LNCaP clone FGC (cell line): ENCODE results near the gene ARL8A.
"Not testable (repeated sequence)": the region's sequence is repeated elsewhere in the genome, so short reads cannot be mapped to it uniquely, and the experiment has no call there.

ENCODE experiments used
- DNase-seq: peaks from one replicate; pipeline ENCODE4 v3.0.0-alpha.2; 2011; ENCODE audit warnings: low read depth
- H3K4me3 ChIP-seq: 2 replicates; pipeline ENCODE4 v1.5.1; 2011; ENCODE audit warnings: mild to moderate bottlenecking, low read depth, low read length, control low read depth
- CTCF ChIP-seq: IDR thresholded peaks from 2 replicates; pipeline ENCODE4 v1.5.1; 2012; ENCODE audit warnings: mild to moderate bottlenecking; ENCODE audit not compliant: control insufficient read depth, insufficient read depth; ENCODE audit errors: extremely low read depth

Gene ARL8A

GRCh38 chr1:202181586-202181985 is 37.0 kb upstream of the ARL8A start:
- no peak for DNase-seq
- no peak for TF ChIP-seq CTCF
- H3K4me3 ChIP-seq = no peak overlapping the region

GRCh38 chr1:202180751-202181139 is 36.2 kb upstream of the ARL8A start:
- DNase-seq, H3K4me3 ChIP-seq: not testable (repeated sequence)

- TF ChIP-seq CTCF = no peak
- no peak overlapping the region for H3K4me3 ChIP-seq
- DNase-seq = no peak
Observed at GRCh38 chr1:202179828-202180750, 35.6 kb upstream of the ARL8A start.

GRCh38 chr1:202176949-202177927 is 32.7 kb upstream of the ARL8A start:
- no peak for TF ChIP-seq CTCF
- no peak overlapping the region for H3K4me3 ChIP-seq
- no peak for DNase-seq

GRCh38 chr1:202173993-202174392 is 29.5 kb upstream of the ARL8A start:
- no peak for TF ChIP-seq CTCF
- no peak for DNase-seq
- no peak overlapping the region for H3K4me3 ChIP-seq

GRCh38 chr1:202172015-202172355 is 27.4 kb upstream of the ARL8A start:
- DNase-seq = no peak
- no peak overlapping the region for H3K4me3 ChIP-seq
- no peak for TF ChIP-seq CTCF

DNA sequence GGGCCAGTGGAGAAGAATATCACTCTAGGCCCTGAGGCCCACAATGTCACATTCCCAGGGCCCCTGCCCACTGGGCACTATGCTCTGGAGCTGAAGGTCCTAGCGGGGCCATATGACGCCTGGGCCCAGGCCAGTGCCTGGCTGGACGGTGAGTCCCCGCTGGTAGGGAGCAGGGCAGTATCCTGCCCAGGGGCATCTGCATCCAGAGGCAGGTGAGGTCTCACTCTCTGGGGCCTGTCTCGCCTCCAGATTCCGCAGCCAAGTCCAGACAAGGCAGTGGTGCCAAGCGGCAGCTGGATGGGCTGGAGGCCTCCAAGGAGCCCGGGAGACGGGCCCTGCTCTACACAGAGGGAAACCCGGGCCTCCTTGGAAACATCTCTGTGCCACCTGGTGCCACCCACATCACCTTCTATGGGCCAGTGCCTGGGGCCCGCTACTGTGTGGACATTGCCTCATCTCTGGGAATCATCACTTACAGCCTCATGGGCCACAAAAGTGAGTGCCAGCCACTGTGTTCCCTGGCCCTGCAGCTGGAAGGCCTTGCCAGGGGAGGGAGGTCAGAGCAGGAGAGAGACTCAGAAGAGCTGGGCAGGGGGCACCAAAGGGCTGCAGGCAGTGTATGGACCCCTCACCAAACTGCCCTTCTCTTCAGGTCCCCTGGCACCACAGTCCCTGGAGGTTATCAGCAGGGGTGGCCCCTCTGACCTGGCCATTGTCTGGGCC is 26.9 kb upstream of the ARL8A start:
- TF ChIP-seq CTCF = no peak
- no peak for DNase-seq

More for the DNA sequence above, 26.9 kb upstream of the ARL8A start:
- H3K4me3 ChIP-seq = no peak overlapping the region
